ENCODE results near the gene JARID2. TPM values are rescaled to one million over a fixed set of nuclear protein-coding genes. Genes with fewer than 3 reads are reported as not detected.

JARID2 gene
- total RNA-seq, 3 donors from 2014 or later, result 10.6 to 11.8 (median 11.4) TPM

- Histone ChIP-seq H3K4me1 (ENCODE audit: low read depth) (peaks cover 18% of the 10 kb centered on the region), H3K36me3 (ENCODE audit: low read depth) (no peaks in the 10 kb centered on the region), H3K4me3 (no peak overlapping the region), H3K9me3 (no peaks in the 10 kb centered on the region)
- intact Hi-C loops (cut with DNase I, micrococcal nuclease), result no loop called here
- DNase-seq (no peak), ATAC-seq (no peak)
- TF ChIP-seq, protein P1, sequence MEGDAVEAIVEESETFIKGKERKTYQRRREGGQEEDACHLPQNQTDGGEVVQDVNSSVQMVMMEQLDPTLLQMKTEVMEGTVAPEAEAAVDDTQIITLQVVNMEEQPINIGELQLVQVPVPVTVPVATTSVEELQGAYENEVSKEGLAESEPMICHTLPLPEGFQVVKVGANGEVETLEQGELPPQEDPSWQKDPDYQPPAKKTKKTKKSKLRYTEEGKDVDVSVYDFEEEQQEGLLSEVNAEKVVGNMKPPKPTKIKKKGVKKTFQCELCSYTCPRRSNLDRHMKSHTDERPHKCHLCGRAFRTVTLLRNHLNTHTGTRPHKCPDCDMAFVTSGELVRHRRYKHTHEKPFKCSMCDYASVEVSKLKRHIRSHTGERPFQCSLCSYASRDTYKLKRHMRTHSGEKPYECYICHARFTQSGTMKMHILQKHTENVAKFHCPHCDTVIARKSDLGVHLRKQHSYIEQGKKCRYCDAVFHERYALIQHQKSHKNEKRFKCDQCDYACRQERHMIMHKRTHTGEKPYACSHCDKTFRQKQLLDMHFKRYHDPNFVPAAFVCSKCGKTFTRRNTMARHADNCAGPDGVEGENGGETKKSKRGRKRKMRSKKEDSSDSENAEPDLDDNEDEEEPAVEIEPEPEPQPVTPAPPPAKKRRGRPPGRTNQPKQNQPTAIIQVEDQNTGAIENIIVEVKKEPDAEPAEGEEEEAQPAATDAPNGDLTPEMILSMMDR (IDR thresholded peaks at IDR 0.05), result no peak
These were observed 36.5 kb downstream of the JARID2 start for GRCh38 chr6:15282334-15282733.

DNA sequence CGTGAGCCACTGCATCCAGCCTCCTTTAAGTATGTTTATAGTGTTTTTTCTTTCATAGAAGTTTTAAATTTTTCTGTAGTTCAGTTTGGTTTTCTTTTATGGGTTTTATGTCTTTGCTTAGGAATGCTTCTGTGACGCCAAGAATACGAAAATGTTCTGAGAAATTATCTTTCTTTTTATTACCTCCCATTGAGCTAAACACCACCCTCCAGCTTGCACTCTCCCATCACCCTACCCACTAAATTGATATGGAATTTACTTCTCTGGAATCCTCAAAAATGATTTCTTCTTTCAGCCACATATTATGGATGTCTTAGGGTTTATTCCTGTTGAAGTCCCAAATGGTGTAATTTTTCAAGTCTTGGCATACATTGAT, 38.1 kb downstream of the JARID2 start:
- H3K9me3 ChIP-seq, result no peaks in the 10 kb centered on the region
- TF ChIP-seq, protein P1 (IDR thresholded peaks at IDR 0.05), result no peak
- intact Hi-C loops (cut with DNase I, micrococcal nuclease), result no loop called here
- DNase-seq (no peak), ATAC-seq (no peak)
- no peaks in the 10 kb centered on the region for H3K36me3 ChIP-seq (ENCODE audit: low read depth)
- peaks cover 22% of the 10 kb centered on the region for H3K4me1 ChIP-seq (ENCODE audit: low read depth)
- H3K4me3 ChIP-seq, result no peak overlapping the region

DNA sequence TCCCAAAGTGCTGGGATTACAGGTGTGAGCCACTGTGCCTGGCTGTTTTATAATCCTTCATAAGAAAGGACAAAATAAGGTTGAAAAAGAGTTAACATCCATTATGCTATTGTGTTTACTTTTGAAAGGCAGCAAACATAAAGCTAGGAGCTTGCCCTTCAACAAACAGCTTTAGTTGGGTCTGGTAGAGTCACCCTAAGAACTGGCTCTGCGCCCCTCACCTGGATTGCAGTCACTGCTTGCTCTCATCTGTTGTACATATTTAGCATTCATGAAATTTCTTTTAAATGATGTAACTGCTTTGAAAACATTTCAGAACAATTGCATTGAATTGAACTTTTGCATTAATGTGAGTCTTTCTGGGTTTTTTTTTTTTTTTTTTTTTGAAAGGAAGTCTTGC, 38.9 kb downstream of the JARID2 start:
- ATAC-seq (no peak), DNase-seq (no peak)
- H3K4me3 ChIP-seq, result no peak overlapping the region
- intact Hi-C loops (cut with DNase I, micrococcal nuclease), result no loop called here
- H3K9me3 ChIP-seq, result no peaks in the 10 kb centered on the region
- peaks cover 23% of the 10 kb centered on the region for H3K4me1 ChIP-seq (ENCODE audit: low read depth)
- TF ChIP-seq, protein P1 (IDR thresholded peaks at IDR 0.05), result no peak
- H3K36me3 ChIP-seq (ENCODE audit: low read depth), result no peaks in the 10 kb centered on the region

DNA sequence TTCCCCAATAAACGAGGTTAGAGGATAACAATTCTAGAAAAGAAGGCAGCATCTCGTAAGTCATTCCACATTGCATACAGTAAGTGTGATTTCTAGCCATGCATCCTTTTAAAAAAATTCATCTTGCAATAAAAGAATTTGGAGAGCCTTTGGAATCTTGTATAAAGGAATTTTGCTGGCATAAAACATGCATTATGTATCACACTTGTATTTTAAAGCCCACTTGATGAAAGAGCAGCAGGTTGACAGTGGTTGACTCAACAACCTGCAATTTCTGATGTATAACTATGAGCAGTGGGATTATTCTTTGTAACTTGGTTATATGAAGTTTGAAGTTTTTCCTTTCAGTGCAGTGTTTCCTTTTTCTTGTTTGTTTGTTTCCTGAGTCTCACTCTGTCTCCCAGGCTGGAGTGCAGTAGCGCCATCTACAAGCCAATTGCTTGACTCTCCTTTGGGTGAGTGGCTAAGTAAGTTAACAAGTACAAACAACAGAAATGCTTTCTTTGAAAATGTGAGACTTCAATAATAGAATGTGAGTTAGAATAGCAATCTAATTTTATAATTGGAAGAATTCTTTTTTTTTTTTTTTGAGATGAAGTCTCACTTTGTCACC, 39.9 kb downstream of the JARID2 start:
- H3K4me1 ChIP-seq (ENCODE audit: low read depth), result peaks cover 25% of the 10 kb centered on the region
- H3K9me3 ChIP-seq, result no peaks in the 10 kb centered on the region
- no peak overlapping the region for H3K4me3 ChIP-seq
- intact Hi-C loops (cut with DNase I, micrococcal nuclease), result no loop called here
- H3K36me3 ChIP-seq (ENCODE audit: low read depth), result no peaks in the 10 kb centered on the region
- TF ChIP-seq, protein P1 (IDR thresholded peaks at IDR 0.05), result no peak
- no peak for DNase-seq
- ATAC-seq, result no peak

DNA sequence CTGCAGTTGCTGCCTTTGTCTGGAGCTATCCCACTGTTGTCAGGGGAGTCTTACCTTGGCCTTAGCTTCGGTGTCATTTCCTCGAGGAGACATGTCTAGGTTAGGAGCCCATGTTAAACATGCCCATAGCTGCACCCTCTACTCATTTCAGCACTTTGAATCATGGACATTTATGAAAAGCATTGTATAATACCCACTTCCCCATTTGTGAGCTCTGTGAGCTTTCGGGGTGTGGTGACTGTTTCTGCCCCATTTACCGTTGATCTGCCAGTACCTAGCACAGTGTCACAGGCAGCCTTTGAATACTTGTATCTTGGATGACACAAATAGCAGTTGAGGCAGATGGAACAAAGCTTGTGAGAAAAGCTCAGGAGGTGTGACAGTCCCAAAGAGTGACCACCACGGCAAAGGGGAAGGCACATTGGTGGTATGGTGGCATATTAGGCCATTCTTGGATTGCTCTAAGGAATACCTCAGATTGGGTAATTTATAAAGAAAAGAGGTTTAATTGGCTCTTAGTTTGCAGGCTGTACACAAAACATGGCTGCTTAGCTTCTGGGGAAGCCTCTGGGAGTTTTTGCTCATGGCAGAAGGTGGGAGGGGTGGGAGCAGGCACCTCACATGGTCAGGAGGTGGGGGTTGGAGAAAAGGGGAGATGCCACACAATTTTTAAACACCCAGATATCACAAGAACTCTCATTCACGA, 42.0 kb downstream of the JARID2 start:
- ATAC-seq (peak; percentile 62), DNase-seq (no peak)
- no peaks in the 10 kb centered on the region for H3K36me3 ChIP-seq (ENCODE audit: low read depth)
- H3K4me3 ChIP-seq, result no peak overlapping the region
- intact Hi-C loops (cut with DNase I, micrococcal nuclease), result no loop called here
- no peaks in the 10 kb centered on the region for H3K9me3 ChIP-seq
- TF ChIP-seq, protein P1 (IDR thresholded peaks at IDR 0.05), result no peak
- peaks cover 24% of the 10 kb centered on the region for H3K4me1 ChIP-seq (ENCODE audit: low read depth)

Measured in mucosa of descending colon (tissue), 3 donors.